ENCODE measurements around the gene CCIN.
"Not testable (repeated sequence)": the region's sequence is repeated elsewhere in the genome, so short reads cannot be mapped to it uniquely, and the experiment has no call there.

Gene CCIN

GRCh38 chr9:36141288-36141687 is 27.9 kb upstream of the CCIN start:
- DNase-seq, result peak in 3 of 4 experiments; percentile 55 to 73 (median 58)

DNA sequence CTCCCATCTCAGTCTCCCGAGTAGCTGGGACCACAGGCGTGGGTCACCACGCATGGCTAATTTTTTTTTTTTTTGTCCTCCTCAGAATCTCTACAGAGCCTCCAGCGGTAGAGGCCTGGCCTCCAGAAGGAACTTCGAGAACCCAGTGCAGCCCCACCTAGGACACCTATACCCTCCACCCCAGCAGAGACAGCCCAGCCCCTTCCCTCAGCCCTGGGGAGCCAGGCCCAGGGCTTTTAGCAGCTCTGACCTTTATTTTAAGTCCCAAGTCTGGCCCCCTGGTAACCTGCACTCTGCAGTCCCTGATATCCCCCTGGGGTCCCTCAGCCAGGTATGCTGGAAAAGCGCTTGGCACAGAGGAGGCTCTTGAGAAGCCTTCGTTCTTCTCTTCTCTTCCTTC is 27.4 kb upstream of the CCIN start:
- no peak for DNase-seq

DNA sequence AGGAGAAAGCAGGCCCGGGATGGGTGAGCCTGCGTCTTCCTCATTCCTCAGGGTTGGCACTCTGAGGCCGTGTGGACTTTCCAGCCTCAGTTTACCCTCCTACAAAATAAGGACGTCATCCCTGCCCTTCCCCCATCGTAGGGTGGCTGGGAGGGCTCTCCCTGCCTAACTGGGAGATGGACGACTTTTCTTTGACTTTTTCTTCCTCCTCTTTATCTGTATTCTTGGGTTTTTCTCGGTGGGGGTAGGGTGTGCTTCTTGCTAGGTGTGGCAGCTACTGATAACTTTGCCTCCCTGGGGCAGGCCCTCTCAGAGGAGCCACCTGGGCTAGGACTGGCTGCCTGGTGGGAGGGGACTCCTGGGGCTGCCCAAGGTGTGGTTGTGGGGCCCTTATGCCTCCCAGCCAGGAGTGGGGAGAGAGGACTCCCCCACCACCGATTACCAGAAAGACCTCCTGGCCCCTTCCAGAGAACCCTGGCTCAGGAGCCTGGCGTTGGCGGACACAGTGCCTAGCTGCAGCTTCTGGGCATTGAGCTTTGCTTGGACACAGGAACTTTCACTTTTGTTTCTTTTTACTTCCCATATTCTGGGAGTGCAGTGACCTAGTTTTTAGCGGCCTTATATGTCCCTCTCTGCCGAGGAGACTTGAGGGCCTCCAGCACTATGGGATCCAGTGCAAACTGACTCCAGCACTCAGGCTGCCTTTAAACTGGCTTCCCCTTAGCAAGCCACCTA is 26.5 kb upstream of the CCIN start:
- DNase-seq, result peak; percentile 69 to 86 (median 80)

- peak in 3 of 4 experiments; percentile 55 to 76 (median 70) for DNase-seq
These were observed 25.9 kb upstream of the CCIN start for GRCh38 chr9:36143245-36143641.

DNA sequence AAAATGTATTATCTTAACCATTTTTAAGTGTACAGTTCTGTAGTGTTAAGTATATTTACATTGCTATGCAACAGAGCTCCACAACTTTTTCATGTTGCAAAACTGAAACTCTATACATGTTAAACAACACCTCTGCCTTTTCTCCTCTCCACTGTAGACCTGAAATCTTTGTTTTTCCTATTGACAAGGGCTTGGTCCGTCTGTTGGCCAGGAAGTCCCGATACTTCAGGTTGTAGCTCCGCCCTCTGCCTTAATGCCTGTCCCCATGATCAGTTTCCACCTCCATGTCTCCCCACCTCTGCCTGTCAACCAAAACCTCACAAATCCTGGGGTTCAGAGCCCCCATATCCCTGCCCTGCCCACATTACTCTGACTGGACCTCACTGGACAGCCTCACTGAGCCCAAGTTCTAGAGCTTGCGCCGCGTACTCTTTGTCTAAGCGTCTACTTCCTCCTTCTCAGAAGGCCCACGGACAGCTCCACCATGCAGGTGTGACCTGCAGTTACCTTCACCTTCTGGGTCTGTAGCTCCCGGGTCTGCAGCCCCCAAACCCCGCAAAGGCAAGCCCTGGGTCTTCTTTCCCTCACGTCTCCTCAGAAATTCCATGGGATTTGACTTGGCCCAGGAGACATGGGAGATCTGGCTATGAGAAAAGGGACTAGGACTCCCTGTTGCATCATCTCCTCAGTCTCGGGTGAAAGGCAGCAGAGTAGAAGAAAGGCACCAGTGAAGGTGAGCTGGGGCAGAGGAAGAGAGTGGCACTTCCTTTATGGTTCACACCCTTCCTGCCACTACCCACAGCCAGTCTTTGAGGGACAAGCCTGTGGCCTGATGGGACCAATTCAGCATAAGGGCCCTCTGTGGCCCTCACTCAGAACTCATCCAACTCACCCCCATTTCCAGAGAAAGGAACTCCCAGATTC is 24.6 kb upstream of the CCIN start:
- DNase-seq, result no peak

- no peak for DNase-seq
These were observed 23.2 kb upstream of the CCIN start for GRCh38 chr9:36145970-36146369.

DNA sequence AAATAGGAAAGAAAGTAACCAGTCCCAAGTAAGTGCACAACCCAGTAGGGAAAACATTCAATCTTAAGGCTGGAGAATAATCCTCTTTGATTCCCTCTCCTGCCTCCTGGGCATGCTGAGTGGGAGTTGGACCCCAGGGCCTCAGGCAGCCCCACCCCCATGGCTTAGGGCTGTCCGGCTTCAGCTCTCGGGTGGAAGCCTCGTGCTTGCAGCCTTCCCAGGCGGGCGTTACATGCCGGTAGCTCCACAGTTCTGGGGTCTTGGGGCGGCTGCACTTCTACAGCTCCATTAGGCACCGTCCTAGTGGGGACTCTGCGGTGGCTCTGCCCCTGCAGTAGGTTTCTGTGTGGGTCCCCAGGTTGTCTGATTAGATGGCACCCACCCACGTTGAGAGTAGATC is 22.5 kb upstream of the CCIN start:
- no peak for DNase-seq

GRCh38 chr9:36147441-36148175 is 21.6 kb upstream of the CCIN start:
- no peak for DNase-seq

- DNase-seq, result peak; percentile 96 to 99 (median 96)
These were observed 20.7 kb upstream of the CCIN start for GRCh38 chr9:36148311-36149051.

DNA sequence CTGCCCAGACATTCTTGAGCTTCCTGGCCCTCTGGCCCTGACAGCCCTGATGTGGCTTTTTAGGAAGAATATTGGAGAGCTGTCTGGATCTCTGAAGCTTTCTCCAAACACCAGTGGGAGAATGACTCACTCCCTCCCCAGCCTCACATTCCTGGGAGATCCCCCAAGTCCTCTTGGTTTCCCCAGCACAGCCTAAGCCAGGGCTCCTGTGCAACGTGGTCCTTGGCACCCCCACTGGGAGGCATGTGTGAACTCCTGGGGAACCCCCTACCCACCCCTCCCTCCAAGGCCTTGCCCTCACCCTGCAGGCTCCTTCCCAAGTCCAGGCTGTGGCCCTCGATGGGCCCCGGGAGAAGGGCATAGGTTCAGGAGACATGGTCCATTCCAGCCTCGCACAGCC is 20.0 kb upstream of the CCIN start:
- DNase-seq, result peak in 1 of 4 experiments; percentile 50

- peak; percentile 68 to 84 (median 78) for DNase-seq
These were observed 18.4 kb upstream of the CCIN start for GRCh38 chr9:36150574-36151315.

DNA sequence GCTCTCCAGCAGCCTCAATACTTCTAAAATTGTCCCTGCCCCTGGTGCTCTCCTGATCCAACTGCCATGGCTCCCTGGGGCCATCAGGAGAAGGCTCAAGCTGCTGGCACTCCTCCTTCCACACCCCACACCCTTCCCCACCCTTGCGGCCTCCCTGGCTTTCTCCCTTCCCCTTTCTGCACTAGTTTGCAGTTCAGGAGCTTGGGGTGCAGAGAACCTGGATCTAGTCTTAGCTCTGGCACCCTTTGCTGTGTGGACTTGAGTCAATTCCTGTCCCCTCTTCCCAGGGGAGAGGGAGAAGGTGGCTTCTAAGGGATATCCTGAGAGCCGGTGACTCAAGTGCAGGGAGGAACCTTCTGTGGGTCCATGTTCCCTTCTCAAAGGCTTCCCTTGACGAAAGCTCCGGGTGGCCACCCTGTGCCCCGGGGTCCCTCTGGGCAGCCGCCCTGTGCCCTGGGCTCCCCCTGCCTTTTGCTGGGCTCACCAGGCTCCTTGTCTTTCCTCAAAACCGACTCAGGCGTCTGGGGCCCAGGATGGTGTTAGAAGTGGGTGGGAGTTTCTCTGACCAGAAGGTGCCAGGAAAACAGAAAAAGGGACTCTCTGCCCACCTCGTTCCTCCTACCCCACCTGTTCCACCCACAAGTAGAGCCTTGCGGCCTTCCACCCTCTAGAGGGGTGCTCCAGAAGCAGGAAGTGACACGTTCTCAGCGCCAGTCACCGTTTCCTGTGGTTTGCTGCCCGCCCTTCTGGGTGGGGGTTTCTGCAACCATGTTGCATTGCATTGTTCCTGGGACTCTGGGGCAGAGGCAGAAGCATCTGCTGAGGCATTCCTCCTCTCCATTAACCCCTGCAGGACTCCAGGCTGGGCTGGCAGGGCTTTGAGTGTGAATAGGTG is 17.6 kb upstream of the CCIN start:
- peak; percentile 90 to 95 (median 93) for DNase-seq

DNA sequence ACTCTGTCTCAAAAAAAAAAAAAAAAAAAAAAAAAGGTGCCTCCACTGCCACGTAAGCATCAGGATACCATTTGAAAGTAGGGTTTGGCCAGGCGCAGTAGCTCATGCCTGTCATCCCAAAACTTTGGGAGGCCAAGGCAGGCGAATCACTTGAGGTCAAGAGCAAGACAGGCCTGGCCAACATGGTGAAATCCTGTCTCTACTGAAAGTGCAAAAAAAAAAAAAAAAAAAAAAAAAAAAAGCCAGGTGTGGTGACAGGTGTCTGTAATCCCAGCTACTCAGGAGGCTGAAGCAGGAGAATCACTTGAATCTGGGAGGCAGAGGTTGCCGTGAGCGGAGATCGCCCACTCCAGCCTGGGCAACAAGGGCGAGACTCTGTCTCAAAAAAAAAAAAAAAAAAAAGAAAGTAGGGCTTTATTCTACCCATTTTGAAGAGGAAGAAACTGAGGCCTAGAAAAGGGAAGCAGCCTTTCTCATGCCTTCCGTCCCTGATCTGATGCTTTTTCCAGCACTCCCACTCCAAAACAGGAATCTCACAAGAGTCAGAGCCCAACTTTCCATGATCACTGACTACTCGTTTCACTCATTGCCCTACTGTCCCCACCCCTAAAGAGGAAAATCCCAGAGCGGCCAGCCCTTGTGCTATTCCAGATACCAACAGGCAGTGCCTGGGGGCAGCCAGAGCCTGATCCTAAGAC is 16.3 kb upstream of the CCIN start:
- DNase-seq, result peak in 3 of 4 experiments; percentile 50 to 58 (median 53)

DNA sequence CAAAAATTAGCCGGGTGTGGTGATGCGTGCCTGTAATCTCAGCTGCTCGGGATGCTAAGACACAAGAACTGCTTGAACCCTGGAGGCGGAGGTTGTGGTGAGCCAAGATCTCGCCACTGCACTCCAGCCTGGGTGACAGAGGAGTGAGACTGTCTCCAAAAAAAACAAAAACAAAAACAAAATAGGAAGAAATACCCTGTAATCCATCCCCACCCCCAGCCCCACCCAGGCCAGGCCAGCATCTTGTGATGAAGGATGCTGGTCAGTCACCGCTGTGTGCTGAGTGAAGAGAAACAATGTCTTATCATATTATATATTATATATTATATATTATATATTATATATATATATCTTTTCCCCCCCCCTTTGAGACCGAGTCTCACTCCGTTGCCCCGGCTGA is 15.4 kb upstream of the CCIN start:
- DNase-seq, result peak; percentile 46 to 57 (median 56)

- peak; percentile 94 to 99 (median 94) for DNase-seq
These were observed 14.7 kb upstream of the CCIN start for GRCh38 chr9:36154331-36154952.

GRCh38 chr9:36156116-36156515 is 13.1 kb upstream of the CCIN start:
- peak in 1 of 4 experiments; percentile 49 for DNase-seq

DNA sequence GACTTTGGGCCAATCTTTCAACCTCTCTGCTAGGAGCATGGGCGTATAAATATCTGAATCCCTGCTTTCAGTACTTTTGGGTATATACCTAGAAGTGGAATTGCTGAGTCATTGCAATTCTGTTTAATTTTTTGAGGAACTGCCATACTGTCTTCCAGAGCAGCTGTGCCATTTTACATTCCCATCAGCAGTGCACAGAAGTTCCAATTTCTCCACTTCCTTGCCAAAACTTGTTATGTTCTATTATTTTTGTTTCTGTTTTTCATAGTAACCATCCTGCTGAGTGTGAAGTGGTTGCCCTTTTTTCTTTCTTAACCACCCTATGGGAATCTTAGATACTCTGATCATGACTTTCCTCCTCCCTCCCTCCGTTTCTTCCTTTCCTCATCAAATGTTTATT is 11.1 kb upstream of the CCIN start:
- peak in 3 of 4 experiments; percentile 47 to 79 (median 70) for DNase-seq

DNA sequence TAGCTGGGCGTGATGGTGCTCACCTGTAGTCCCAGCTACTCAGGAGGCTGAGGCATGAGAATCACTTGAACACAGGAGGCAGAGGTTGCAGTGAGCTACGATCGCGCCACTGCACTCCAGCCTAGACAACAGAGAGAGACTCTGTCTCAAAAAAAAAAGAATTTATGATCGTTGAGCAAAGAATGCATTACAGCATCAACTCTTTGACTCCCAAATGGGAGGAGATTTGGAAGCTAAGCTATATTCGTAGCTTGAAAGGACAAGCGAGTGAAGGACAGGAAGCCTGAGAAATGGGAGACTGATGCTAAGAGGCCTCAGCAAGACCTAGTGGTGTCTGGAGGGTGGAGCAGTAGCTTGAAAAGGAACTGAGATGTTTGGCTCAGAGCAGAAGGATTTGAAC is 10.3 kb upstream of the CCIN start:
- no peak for DNase-seq

DNA sequence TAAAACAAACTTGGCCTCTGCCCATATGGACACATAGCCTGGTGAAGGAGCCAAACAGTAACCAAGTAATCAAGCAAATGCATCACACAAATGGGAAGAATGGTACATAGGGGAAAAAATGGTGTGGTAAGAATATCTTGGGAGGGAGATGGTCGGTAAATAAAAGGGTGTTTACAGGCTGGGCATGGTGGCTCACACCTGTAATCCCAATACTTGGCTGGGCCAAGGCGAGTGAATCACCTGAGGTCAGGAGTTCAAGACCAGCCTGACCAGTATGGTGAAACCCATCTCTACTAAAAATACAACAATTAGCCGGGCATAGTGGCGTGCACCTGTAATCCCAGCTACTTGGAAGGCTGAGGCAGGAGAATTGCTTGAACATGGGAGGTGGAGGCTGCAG is 9.7 kb upstream of the CCIN start:
- not testable (repeated sequence) for DNase-seq
